Fibroblast of the aortic adventitia (primary cell): Measurements from ENCODE around the gene FCRLB. TPM values are rescaled to one million over a fixed set of nuclear protein-coding genes. Genes with fewer than 3 reads are reported as not detected.

Experiments
- DNase-seq: peaks from one replicate; pipeline ENCODE4 v3.0.0-alpha.2; 2010; ENCODE audit warnings: low read depth
- H3K4me3 ChIP-seq: 2 replicates; pipeline ENCODE4 v1.5.1; 2011; ENCODE audit warnings: low read depth, mild to moderate bottlenecking, control low read depth, low read length, moderate library complexity
- total RNA-seq: library from RNA; depleted of rRNA; stranded (reverse); fragments of >200 nt; gene quantifications from 2 replicates; pipeline ENCODE4 v1.2.3, GENCODE V29; 2012; ENCODE audit warnings: low replicate concordance
- TF ChIP-seq, protein P1 (sequence below): IDR thresholded peaks from 2 replicates; pipeline ENCODE4 v1.5.1; 2011; ENCODE audit warnings: mild to moderate bottlenecking, low read length, control low read depth, inconsistent platforms; ENCODE audit not compliant: insufficient read depth

The FCRLB gene
- total RNA-seq, 1 donor: 3.0 TPM

DNA sequence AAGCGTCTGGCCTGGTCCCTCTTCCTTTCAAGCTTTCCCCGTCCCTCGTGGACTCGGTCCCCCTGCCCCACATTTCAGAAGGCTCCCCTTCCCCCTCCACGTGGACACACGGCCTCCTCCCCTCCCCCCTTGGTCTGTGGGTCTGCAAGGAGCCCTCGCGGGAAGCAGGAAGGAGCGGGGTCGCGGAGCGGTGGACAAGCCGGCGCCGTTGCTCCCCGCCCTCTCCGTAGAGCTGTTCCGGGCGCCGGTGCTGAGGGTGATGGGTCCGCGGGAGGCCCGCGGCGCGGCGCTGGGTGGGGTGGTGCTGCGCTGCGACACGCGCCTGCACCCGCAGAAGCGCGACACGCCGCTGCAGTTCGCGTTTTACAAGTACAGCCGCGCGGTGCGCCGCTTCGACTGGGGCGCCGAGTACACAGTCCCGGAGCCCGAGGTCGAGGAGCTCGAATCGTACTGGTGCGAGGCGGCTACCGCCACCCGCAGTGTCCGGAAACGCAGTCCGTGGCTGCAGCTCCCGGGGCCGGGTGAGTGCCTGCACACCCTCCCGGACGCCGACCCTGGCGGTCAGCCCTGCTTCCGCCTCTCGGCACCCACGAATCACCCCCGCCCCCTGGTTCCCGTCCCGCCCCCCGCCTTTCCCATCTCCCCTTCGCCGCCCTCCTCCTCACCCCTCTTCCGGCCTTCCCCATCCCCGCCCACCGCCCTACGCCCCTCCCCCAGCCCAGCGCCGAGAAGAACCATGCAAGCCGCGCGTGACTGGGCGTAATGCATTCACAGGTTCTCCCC is 5.3 kb downstream of the FCRLB start:
- H3K4me3 ChIP-seq: peak overlapping the region; percentile 79
- TF ChIP-seq, protein P1, sequence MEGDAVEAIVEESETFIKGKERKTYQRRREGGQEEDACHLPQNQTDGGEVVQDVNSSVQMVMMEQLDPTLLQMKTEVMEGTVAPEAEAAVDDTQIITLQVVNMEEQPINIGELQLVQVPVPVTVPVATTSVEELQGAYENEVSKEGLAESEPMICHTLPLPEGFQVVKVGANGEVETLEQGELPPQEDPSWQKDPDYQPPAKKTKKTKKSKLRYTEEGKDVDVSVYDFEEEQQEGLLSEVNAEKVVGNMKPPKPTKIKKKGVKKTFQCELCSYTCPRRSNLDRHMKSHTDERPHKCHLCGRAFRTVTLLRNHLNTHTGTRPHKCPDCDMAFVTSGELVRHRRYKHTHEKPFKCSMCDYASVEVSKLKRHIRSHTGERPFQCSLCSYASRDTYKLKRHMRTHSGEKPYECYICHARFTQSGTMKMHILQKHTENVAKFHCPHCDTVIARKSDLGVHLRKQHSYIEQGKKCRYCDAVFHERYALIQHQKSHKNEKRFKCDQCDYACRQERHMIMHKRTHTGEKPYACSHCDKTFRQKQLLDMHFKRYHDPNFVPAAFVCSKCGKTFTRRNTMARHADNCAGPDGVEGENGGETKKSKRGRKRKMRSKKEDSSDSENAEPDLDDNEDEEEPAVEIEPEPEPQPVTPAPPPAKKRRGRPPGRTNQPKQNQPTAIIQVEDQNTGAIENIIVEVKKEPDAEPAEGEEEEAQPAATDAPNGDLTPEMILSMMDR: peak; percentile 14
- peak; percentile 85 for DNase-seq

DNA sequence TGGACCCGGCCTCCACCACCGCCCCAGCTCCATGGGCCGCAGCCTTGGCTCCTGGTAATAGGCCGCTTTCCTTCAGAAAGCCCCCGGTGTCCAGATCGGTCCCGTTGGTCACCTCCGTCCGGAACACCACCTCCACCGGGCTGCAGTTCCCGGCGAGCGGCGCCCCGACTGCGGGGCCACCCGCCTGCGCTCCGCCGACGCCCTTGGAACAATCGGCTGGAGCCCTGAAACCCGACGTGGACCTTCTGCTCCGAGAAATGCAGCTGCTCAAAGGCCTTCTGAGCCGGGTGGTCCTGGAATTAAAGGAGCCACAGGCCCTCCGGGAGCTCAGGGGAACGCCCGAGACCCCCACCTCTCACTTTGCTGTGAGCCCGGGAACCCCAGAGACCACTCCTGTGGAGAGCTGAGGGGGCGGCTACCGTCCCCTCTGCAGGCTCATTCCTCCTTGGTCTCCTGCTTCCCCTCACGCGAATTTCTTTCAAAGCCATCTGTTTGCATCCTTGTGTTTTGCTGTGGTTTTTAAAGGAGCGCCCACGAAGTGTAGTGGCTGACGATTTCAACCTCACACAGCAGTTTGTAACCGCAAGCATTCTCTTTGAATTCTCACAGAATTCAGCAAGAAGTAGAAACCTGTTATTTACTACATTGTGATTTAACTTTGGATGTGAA is 6.0 kb downstream of the FCRLB start:
- TF ChIP-seq, protein P1: no peak
- peak; percentile 77 for DNase-seq
- H3K4me3 ChIP-seq: peak overlapping the region; percentile 79

DNA sequence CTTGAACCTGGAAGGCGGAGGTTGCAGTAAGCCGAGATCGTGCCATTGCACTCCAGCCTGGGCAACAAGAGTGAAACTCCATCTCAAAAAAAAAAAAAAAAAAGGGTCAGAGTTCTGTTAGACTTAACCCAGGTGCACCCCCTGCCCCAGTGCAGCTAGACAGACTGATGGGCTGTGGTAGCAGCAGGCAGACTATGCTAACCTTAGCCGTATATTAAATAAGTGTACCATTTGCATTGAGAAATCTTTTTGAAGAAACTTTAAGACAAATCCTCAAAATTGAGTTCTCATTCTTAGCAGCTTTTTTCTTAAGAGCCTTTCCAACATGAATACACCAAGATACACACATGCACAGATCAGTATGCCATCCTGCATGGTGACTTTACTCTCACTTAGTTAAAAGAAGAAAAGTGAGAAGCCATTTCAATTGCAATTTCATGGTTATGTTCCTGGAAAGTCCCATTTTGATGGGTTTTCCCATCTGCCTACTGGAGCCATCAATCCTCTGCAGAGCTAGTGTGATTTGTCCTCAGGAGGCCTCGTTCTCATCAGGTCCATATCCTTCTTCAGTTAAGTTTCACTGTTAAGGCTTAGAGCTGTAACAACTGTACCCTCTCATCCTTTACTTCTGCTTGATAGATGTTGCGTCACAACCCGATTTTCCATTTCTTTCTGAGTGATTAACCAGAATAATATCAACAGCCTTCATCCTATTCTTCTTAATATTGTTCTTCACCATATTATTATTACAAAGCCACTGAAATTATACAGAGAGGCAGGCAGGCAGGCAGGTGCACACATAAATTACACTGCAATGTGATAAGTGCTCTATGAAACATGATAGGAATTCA is 7.3 kb downstream of the FCRLB start:
- H3K4me3 ChIP-seq: no peak overlapping the region
- DNase-seq: no peak
- TF ChIP-seq, protein P1: no peak

DNA sequence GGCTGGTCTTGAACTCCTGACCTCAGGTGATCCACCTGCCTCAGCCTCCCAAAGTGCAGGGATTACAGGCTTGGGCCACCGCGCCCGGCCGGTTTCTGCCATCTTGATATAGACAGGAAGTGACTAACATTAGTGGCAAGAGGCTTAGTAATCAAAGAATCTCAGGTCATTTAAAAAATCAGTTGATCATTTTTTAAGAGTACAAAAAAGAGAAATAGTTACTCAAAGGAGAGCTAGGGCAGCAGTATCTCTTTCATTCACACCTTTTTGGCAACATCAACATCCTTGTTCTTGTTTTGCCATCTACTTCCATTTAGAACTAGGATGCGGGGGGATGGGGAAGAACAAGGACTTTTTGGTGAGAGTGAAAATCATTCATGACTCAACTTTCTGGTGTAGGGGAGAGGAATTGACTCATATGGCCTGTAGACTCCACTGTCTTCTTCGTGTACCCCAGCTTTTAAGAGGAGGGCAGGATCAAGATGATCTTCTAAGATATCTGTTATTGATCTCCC is 8.8 kb downstream of the FCRLB start:
- TF ChIP-seq, protein P1: no peak
- H3K4me3 ChIP-seq: no peak overlapping the region
- DNase-seq: peak; percentile 45

DNA sequence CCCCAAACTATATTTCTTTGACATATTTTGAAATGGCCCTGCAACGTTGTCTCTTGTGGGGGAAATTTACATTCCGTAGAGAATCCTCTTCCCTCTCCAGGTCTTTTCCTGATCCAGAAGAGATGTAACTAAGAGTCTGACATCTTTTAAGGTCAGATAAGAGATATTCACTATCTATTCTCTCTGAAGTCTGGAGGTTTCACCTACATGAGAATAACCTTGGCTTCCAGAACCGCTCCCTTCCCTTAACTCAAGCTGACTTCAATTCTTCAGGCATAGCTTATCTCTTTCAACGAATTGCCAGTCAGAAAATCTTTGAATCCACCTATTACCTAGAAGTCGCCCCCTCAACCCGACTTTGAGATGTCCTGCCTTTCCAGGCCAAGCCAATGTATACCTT is 9.9 kb downstream of the FCRLB start:
- TF ChIP-seq, protein P1: no peak
- no peak overlapping the region for H3K4me3 ChIP-seq
- DNase-seq: no peak

DNA sequence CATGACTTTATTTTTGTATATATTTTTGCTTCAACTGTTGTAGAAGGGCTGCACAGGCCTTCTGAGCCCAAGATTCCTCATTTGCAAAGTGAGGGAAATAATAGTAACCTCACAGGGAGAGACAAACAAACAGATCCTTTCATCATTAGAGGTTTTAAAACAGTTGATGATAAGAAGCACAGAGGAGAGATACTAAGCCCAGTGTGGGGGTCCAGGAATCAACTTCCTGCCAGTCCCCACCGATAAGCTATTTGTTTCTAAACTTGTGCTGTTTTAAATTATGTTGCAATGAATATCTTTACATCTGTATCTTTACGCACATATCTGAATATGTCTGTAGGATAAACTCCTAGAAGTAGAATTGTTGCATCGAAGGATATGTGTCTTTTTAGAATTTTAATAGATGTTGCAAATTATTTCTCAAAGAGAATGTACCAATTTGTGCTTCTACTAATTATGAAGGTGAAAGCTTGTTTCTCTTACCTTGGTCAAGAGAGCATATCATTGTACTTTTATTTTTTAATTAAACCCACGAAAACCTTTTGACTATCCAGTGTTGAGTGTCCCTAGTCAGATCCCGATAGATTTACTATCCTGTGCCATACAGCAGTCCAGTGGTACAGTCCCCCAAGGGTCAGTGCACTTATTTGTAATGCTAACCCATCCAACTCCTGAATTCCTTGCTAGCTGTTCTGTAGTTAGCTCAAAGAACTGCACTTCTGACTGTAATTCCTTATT is 10.8 kb downstream of the FCRLB start:
- H3K4me3 ChIP-seq: no peak overlapping the region
- DNase-seq: no peak
- TF ChIP-seq, protein P1: no peak
